ENCODE measurements around the gene FOXO3. TPM values are rescaled to one million over a fixed set of nuclear protein-coding genes. Genes with fewer than 3 reads are reported as not detected.
"Not testable (repeated sequence)": the region's sequence is repeated elsewhere in the genome, so short reads cannot be mapped to it uniquely, and the experiment has no call there.

Gene FOXO3
- total RNA-seq, 1 donor from 2014 or later: 16.8 TPM

- TF ChIP-seq CTCF (conservative IDR thresholded peaks at IDR 0.05; ENCODE audit: low read depth, low read length): no peak
- DNase-seq (ENCODE audit: low read depth): no peak
These were observed 3.7 kb upstream of the FOXO3 start for GRCh38 chr6:108556866-108557493.

DNA sequence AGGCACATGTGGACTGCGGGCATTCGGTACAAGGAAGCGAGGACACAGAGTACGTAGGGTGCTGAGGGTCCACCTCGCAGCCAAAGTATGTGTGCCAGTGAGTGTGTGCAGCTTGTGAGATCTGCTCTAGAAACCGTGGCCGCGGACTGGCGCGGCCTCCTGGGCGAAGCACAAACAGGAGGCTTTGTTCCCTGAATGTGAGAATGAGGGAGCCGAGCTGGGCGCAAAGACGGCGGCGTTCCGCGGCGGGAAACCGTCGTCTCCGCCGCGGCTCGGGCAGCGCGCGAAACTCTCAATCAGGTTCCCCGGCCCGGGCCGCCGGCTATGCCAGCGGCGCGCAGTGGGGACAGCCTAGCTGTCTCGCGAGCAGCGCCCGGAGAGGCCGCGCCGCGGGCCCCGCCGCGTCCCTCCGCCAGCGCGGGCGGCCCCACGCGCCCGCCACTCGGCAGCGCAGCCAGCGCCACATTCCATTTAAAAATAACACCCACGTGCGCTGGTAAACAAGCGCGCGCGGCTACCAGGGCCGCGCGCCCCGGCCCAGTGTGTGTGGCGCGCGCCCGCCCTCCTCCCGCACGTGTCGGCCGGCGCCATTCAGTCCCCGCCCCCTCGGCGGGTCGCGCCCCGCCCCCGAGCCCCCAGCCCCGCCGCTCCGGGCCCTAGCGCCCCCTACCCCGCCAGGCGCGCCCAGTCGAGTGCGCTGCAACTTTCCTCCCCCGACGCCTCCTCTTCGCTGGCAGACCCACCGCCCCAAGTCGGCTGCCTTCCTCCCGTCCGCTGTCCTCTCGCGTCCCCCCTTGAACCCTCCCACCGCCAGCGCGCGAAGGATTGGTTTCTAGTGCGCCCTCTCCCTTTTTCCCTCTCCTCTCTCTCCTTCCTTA, 3.0 kb upstream of the FOXO3 start:
- TF ChIP-seq CTCF (conservative IDR thresholded peaks at IDR 0.05; ENCODE audit: low read depth, low read length): no peak
- peak overlapping the region; percentile 82 for H3K4me3 ChIP-seq (ENCODE audit: low read depth, low read length)
- DNase-seq (ENCODE audit: low read depth): no peak

More at GRCh38 chr6:108556866-108557493, 3.7 kb upstream of the FOXO3 start:
- peak overlapping the region; percentile 82 for H3K4me3 ChIP-seq (ENCODE audit: low read depth, low read length)

- H3K4me3 ChIP-seq (ENCODE audit: low read depth, low read length): peak overlapping the region; percentile 82
- TF ChIP-seq CTCF (conservative IDR thresholded peaks at IDR 0.05; ENCODE audit: low read depth, low read length): no peak
- DNase-seq (ENCODE audit: low read depth): peak; percentile 76
These were observed 2.2 kb upstream of the FOXO3 start for GRCh38 chr6:108558372-108559096.

DNA sequence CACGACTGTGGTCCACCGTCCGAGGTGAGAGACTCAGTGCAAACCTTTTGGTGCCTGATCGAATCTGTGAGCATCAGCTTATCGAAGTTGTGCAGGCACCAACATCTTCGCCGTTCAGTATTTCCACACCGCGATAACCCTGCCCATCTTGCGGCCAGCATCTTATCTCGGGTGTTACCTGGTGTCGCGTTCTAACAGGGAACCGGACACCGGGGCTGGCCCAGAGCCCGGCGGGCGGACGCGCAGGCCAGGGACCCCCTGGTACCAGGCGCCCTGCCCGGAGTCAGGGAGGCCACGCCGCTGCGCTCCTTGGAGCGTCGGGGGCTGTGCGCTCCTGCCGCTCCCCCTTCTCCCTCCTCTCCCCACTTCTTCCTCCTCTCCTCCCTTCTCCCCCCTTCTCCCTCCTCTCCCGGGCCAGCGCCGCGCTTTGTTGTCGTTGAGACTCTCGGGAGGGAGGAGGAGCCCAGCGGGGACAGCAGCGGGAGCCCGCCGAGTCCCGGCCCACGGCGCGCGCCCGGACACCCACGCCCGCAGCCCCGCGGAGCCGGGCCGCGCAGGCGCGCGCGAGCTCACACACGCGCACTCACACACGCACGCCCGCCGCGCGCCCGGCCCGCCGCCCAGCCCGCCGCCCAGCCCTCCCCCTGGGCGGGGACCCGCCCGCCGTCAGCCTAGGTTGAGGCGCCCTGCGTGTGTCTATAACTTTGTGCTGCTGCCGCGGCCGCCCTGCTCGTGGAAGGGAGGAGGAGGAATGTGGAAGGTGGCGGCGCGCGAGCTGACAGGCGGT, 1.4 kb upstream of the FOXO3 start:
- H3K4me3 ChIP-seq (ENCODE audit: low read depth, low read length): peak overlapping the region; percentile 82
- no peak for TF ChIP-seq CTCF (conservative IDR thresholded peaks at IDR 0.05; ENCODE audit: low read depth, low read length)
- no peak for DNase-seq (ENCODE audit: low read depth)

DNA sequence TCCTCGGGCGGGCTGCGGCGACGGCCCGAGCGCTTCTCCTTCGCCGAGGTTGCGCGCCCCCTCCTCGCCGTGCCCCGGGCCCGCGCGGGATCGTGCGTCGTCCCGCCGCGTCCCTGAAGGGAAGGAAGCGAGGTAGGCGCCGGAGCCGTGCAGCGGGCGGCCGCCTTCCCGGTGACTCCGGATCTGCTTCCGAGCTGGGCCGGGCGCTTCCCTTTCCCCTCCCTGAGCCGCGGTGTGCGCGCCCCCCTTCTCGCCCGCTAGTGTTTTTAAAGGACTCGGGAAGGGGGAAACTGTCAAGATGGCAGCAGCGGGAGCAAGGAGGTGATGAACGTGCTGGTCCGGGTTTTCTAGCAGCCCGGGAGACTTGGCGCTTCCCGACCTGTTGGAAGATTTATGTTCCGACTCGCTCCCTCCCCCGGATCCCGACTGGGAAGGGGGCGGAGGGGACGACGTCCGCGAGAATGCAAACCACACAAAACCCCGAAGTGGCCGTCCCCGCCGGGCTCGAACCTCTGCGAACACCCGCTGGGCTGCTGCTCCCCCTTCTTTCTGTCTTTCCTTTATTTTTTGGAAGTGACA, 744 bp upstream of the FOXO3 start:
- TF ChIP-seq CTCF (conservative IDR thresholded peaks at IDR 0.05; ENCODE audit: low read depth, low read length): no peak
- DNase-seq (ENCODE audit: low read depth): no peak
- peak overlapping the region; percentile 82 for H3K4me3 ChIP-seq (ENCODE audit: low read depth, low read length)

- not testable (repeated sequence) for DNase-seq (ENCODE audit: low read depth)
These were observed 561 bp downstream of the FOXO3 start for GRCh38 chr6:108561309-108561647.

More at GRCh38 chr6:108561309-108561647, 561 bp downstream of the FOXO3 start:
- peak overlapping the region; percentile 82 for H3K4me3 ChIP-seq (ENCODE audit: low read depth, low read length)
